ENCODE results near the gene MYO18B.

DNA sequence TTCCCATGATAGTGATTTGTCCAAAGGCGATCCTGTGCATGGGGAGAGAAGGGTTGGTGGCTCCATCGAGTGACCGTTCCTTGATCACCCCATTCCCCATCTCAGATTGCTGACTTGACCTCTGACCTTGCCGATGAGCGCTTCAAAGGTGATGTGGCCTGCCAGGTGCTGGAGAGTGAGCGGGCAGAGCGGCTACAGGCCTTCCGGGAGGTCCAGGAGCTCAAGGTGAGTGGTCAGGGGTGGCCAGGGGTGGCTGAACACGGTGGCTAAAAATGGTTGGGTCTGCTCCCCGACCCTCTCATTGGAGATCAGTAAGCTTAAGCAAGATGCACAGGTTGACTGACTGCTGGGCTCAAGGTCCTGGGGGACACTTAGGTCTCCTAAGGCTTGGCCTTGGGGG is 148.7 kb downstream of the MYO18B start:
- TF ChIP-seq EZH2 (IDR thresholded peaks at IDR 0.05; ENCODE audit: borderline replicate concordance, low read depth, low read length, severe bottlenecking) (no peak), POLR2A (IDR thresholded peaks at IDR 0.05; ENCODE audit: low read depth, low read length) (no peak), CTCF (IDR thresholded peaks at IDR 0.05; ENCODE audit: extremely low read depth in 1 of 2, insufficient read depth in 1 of 2, low read depth in 1 of 2, low read length in 2 of 2) (no peak), MYC (IDR thresholded peaks at IDR 0.05; ENCODE audit: low read depth, low read length) (no peak), POLR2AphosphoS5 (IDR thresholded peaks at IDR 0.05; ENCODE audit: insufficient read depth, low read depth, low read length) (no peak), GATA2 (IDR thresholded peaks at IDR 0.05; ENCODE audit: insufficient read depth, insufficient read length, low read depth, low read length) (no peak)

Data from endothelial cell of umbilical vein (primary cell).